ENCODE results near the gene CCDC18. TPM values are rescaled to one million over a fixed set of nuclear protein-coding genes. Genes with fewer than 3 reads are reported as not detected.
A peak's percentile ranks its signal among the peaks of the same experiment; 100 is the strongest.
"Not testable (repeated sequence)": the region's sequence is repeated elsewhere in the genome, so short reads cannot be mapped to it uniquely, and the experiment has no call there.

Gene CCDC18
- total RNA-seq, 2 donors from 2014 or later: 5.0 to 6.9 TPM

DNA sequence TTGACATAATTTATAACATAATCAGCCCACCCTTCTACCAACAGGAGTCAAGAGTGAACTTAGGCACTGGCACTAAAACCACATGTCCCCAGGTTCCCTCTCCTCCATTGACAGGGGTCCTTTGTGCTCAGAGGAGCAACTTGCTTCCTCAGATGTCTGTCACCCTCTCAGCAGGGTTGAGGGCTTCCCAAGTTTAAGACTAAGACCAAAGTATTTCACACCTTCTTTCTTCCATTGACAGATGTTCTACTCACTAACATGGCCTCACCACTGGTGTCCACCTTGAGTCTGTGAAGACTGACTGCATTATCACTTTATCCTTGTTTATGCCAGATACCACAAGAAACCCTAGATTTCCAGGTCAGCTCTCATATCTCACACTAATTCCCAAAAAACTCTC, 56.5 kb downstream of the CCDC18 start:
- Histone ChIP-seq H3K4me3 (no peak overlapping the region), H3K36me3 (no peaks in the 10 kb centered on the region), H3K4me1 (no peaks in the 10 kb centered on the region), H3K27ac (no peak overlapping the region), H3K27me3 (no peaks in the 10 kb centered on the region), H3K9me3 (no peaks in the 10 kb centered on the region)
- TF ChIP-seq, protein P1, sequence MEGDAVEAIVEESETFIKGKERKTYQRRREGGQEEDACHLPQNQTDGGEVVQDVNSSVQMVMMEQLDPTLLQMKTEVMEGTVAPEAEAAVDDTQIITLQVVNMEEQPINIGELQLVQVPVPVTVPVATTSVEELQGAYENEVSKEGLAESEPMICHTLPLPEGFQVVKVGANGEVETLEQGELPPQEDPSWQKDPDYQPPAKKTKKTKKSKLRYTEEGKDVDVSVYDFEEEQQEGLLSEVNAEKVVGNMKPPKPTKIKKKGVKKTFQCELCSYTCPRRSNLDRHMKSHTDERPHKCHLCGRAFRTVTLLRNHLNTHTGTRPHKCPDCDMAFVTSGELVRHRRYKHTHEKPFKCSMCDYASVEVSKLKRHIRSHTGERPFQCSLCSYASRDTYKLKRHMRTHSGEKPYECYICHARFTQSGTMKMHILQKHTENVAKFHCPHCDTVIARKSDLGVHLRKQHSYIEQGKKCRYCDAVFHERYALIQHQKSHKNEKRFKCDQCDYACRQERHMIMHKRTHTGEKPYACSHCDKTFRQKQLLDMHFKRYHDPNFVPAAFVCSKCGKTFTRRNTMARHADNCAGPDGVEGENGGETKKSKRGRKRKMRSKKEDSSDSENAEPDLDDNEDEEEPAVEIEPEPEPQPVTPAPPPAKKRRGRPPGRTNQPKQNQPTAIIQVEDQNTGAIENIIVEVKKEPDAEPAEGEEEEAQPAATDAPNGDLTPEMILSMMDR (IDR thresholded peaks at IDR 0.05): no peak
- no peak for DNase-seq (ENCODE audit: low spot score)

DNA sequence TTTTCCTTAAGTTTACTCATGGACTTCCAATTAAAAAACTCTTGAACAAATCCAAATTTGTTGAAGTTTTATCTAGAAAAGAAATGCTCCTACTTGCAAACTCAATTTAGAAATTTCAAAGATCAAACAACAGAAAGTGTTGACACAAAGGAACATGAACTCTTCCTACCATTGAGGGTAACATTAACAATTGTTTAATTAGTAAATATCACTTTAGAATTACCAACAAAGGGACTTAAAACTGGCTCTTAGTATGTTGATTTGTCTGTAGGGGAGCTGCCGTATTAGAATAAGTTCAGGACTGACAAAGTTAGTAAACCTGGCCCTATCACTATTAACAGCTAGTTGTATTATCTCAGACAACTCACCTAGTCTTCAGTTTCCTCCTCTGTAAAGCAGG, 57.9 kb downstream of the CCDC18 start:
- Histone ChIP-seq H3K4me3 (no peak overlapping the region), H3K9me3 (peaks cover 0 to 5% of the 10 kb centered on the region in 2 donors), H3K27ac (no peak overlapping the region), H3K36me3 (no peaks in the 10 kb centered on the region), H3K27me3 (no peaks in the 10 kb centered on the region), H3K4me1 (no peaks in the 10 kb centered on the region)
- TF ChIP-seq, protein P1 (IDR thresholded peaks at IDR 0.05): no peak
- DNase-seq (ENCODE audit: low spot score): no peak

- no peaks in the 10 kb centered on the region for H3K36me3 ChIP-seq
These were observed 59.3 kb downstream of the CCDC18 start for GRCh38 chr1:93239863-93240262.

GRCh38 chr1:93243233-93243632, 62.7 kb downstream of the CCDC18 start:
- not testable (repeated sequence) for H3K4me1 ChIP-seq; H3K4me3 ChIP-seq; H3K9me3 ChIP-seq; H3K27ac ChIP-seq; H3K36me3 ChIP-seq; H3K27me3 ChIP-seq; DNase-seq (ENCODE audit: low spot score)

More at GRCh38 chr1:93239863-93240262, 59.3 kb downstream of the CCDC18 start:
- Histone ChIP-seq H3K9me3 (peaks cover 0 to 8% of the 10 kb centered on the region in 2 donors), H3K27me3 (no peaks in the 10 kb centered on the region), H3K27ac (no peak overlapping the region), H3K4me3 (no peak overlapping the region), H3K4me1 (no peaks in the 10 kb centered on the region)
- DNase-seq (ENCODE audit: low spot score): no peak
- TF ChIP-seq, protein P1 (IDR thresholded peaks at IDR 0.05): no peak

GRCh38 chr1:93244298-93245069, 64.0 kb downstream of the CCDC18 start:
- Histone ChIP-seq H3K4me3 (no peak overlapping the region), H3K27ac (peak overlapping the region in 1 of 2 donors; percentile 28), H3K4me1 (no peaks in the 10 kb centered on the region), H3K9me3 (peaks cover 0 to 8% of the 10 kb centered on the region in 2 donors), H3K36me3 (no peaks in the 10 kb centered on the region), H3K27me3 (no peaks in the 10 kb centered on the region)
- TF ChIP-seq, protein P1 (IDR thresholded peaks at IDR 0.05): no peak
- DNase-seq (ENCODE audit: low spot score): no peak

- no peak for DNase-seq (ENCODE audit: low spot score)
- H3K27me3 ChIP-seq: no peaks in the 10 kb centered on the region
- TF ChIP-seq, protein P1 (IDR thresholded peaks at IDR 0.05): no peak
These were observed 71.4 kb downstream of the CCDC18 start for GRCh38 chr1:93251966-93252365.

More at GRCh38 chr1:93251966-93252365, 71.4 kb downstream of the CCDC18 start:
- H3K27ac ChIP-seq: no peak overlapping the region
- no peaks in the 10 kb centered on the region for H3K36me3 ChIP-seq
- no peak overlapping the region for H3K4me3 ChIP-seq
- H3K9me3 ChIP-seq: peaks cover 5 to 15% of the 10 kb centered on the region in 2 donors
- H3K4me1 ChIP-seq: no peaks in the 10 kb centered on the region
